Measurements from ENCODE around the gene GCN1.
"Not testable (repeated sequence)": the region's sequence is repeated elsewhere in the genome, so short reads cannot be mapped to it uniquely, and the experiment has no call there.

The GCN1 gene

GRCh38 chr12:120216742-120217605 is 22.5 kb upstream of the GCN1 start:
- Histone ChIP-seq H3K4me1 (ENCODE audit: control insufficient read depth, insufficient read depth, low read length) (peaks cover 5% of the 10 kb centered on the region), H3K4me3 (ENCODE audit: low read length) (no peak overlapping the region), H3K9me3 (ENCODE audit: control insufficient read depth, low read length) (no peaks in the 10 kb centered on the region), H3K9ac (ENCODE audit: low read length) (no peak overlapping the region), H3K27me3 (replicated peaks; ENCODE audit: control insufficient read depth, insufficient read depth, low read length) (no peaks in the 10 kb centered on the region), H3K36me3 (ENCODE audit: control insufficient read depth, insufficient read depth, low read length, severe bottlenecking) (peaks cover 87% of the 10 kb centered on the region)
- DNase-seq (ENCODE audit: low read depth) = no peak

GRCh38 chr12:120215766-120216735 is 21.5 kb upstream of the GCN1 start:
- Histone ChIP-seq H3K27me3 (replicated peaks; ENCODE audit: control insufficient read depth, insufficient read depth, low read length) (no peaks in the 10 kb centered on the region), H3K9me3 (ENCODE audit: control insufficient read depth, low read length) (no peaks in the 10 kb centered on the region), H3K4me1 (ENCODE audit: control insufficient read depth, insufficient read depth, low read length) (peaks cover 5% of the 10 kb centered on the region), H3K36me3 (ENCODE audit: control insufficient read depth, insufficient read depth, low read length, severe bottlenecking) (peaks cover 87% of the 10 kb centered on the region), H3K4me3 (ENCODE audit: low read length) (no peak overlapping the region), H3K9ac (ENCODE audit: low read length) (no peak overlapping the region)
- no peak for DNase-seq (ENCODE audit: low read depth)

GRCh38 chr12:120215357-120215735 is 20.8 kb upstream of the GCN1 start:
- no peak overlapping the region for H3K9ac ChIP-seq (ENCODE audit: low read length)
- no peak overlapping the region for H3K4me3 ChIP-seq (ENCODE audit: low read length)
- peaks cover 87% of the 10 kb centered on the region for H3K36me3 ChIP-seq (ENCODE audit: control insufficient read depth, insufficient read depth, low read length, severe bottlenecking)
- H3K4me1 ChIP-seq (ENCODE audit: control insufficient read depth, insufficient read depth, low read length) = peaks cover 5% of the 10 kb centered on the region
- no peaks in the 10 kb centered on the region for H3K9me3 ChIP-seq (ENCODE audit: control insufficient read depth, low read length)
- no peaks in the 10 kb centered on the region for H3K27me3 ChIP-seq (replicated peaks; ENCODE audit: control insufficient read depth, insufficient read depth, low read length)
- DNase-seq (ENCODE audit: low read depth) = no peak

GRCh38 chr12:120214626-120215356 is 20.3 kb upstream of the GCN1 start:
- no peak for DNase-seq (ENCODE audit: low read depth)
- Histone ChIP-seq H3K9ac (ENCODE audit: low read length) (no peak overlapping the region), H3K27me3 (replicated peaks; ENCODE audit: control insufficient read depth, insufficient read depth, low read length) (no peaks in the 10 kb centered on the region), H3K9me3 (ENCODE audit: control insufficient read depth, low read length) (no peaks in the 10 kb centered on the region), H3K4me1 (ENCODE audit: control insufficient read depth, insufficient read depth, low read length) (peaks cover 5% of the 10 kb centered on the region), H3K36me3 (ENCODE audit: control insufficient read depth, insufficient read depth, low read length, severe bottlenecking) (peaks cover 87% of the 10 kb centered on the region), H3K4me3 (ENCODE audit: low read length) (no peak overlapping the region)

- no peaks in the 10 kb centered on the region for H3K27me3 ChIP-seq (replicated peaks; ENCODE audit: control insufficient read depth, insufficient read depth, low read length)
- H3K9ac ChIP-seq (ENCODE audit: low read length) = no peak overlapping the region
- H3K4me1 ChIP-seq (ENCODE audit: control insufficient read depth, insufficient read depth, low read length) = peaks cover 5% of the 10 kb centered on the region
- no peak for DNase-seq (ENCODE audit: low read depth)
- peaks cover 79% of the 10 kb centered on the region for H3K36me3 ChIP-seq (ENCODE audit: control insufficient read depth, insufficient read depth, low read length, severe bottlenecking)
- H3K4me3 ChIP-seq (ENCODE audit: low read length) = no peak overlapping the region
- H3K9me3 ChIP-seq (ENCODE audit: control insufficient read depth, low read length) = no peaks in the 10 kb centered on the region
Observed at GRCh38 chr12:120213758-120214157, 19.2 kb upstream of the GCN1 start.

GRCh38 chr12:120213182-120213581 is 18.7 kb upstream of the GCN1 start:
- H3K36me3 ChIP-seq (ENCODE audit: control insufficient read depth, insufficient read depth, low read length, severe bottlenecking) = peaks cover 73% of the 10 kb centered on the region
- not testable (repeated sequence) for H3K27me3 ChIP-seq (replicated peaks; ENCODE audit: control insufficient read depth, insufficient read depth, low read length); H3K9ac ChIP-seq (ENCODE audit: low read length); DNase-seq (ENCODE audit: low read depth); H3K4me1 ChIP-seq (ENCODE audit: control insufficient read depth, insufficient read depth, low read length); H3K4me3 ChIP-seq (ENCODE audit: low read length); H3K9me3 ChIP-seq (ENCODE audit: control insufficient read depth, low read length)

- no peak for DNase-seq (ENCODE audit: low read depth)
- H3K4me3 ChIP-seq (ENCODE audit: low read length) = no peak overlapping the region
- H3K27me3 ChIP-seq (replicated peaks; ENCODE audit: control insufficient read depth, insufficient read depth, low read length) = no peaks in the 10 kb centered on the region
- peaks cover 5% of the 10 kb centered on the region for H3K4me1 ChIP-seq (ENCODE audit: control insufficient read depth, insufficient read depth, low read length)
- peaks cover 74% of the 10 kb centered on the region for H3K36me3 ChIP-seq (ENCODE audit: control insufficient read depth, insufficient read depth, low read length, severe bottlenecking)
- no peaks in the 10 kb centered on the region for H3K9me3 ChIP-seq (ENCODE audit: control insufficient read depth, low read length)
- H3K9ac ChIP-seq (ENCODE audit: low read length) = no peak overlapping the region
Observed at GRCh38 chr12:120212301-120212700, 17.8 kb upstream of the GCN1 start.

- H3K9me3 ChIP-seq (ENCODE audit: control insufficient read depth, low read length) = no peaks in the 10 kb centered on the region
- no peaks in the 10 kb centered on the region for H3K27me3 ChIP-seq (replicated peaks; ENCODE audit: control insufficient read depth, insufficient read depth, low read length)
- H3K4me3 ChIP-seq (ENCODE audit: low read length) = no peak overlapping the region
- peaks cover 5% of the 10 kb centered on the region for H3K4me1 ChIP-seq (ENCODE audit: control insufficient read depth, insufficient read depth, low read length)
- no peak for DNase-seq (ENCODE audit: low read depth)
- H3K9ac ChIP-seq (ENCODE audit: low read length) = no peak overlapping the region
- peaks cover 77% of the 10 kb centered on the region for H3K36me3 ChIP-seq (ENCODE audit: control insufficient read depth, insufficient read depth, low read length, severe bottlenecking)
Observed at GRCh38 chr12:120211904-120212283, 17.4 kb upstream of the GCN1 start.

GRCh38 chr12:120211243-120211903 is 16.9 kb upstream of the GCN1 start:
- Histone ChIP-seq H3K36me3 (ENCODE audit: control insufficient read depth, insufficient read depth, low read length, severe bottlenecking) (peaks cover 79% of the 10 kb centered on the region), H3K4me3 (ENCODE audit: low read length) (no peak overlapping the region), H3K9ac (ENCODE audit: low read length) (no peak overlapping the region), H3K4me1 (ENCODE audit: control insufficient read depth, insufficient read depth, low read length) (peaks cover 5% of the 10 kb centered on the region), H3K9me3 (ENCODE audit: control insufficient read depth, low read length) (no peaks in the 10 kb centered on the region), H3K27me3 (replicated peaks; ENCODE audit: control insufficient read depth, insufficient read depth, low read length) (no peaks in the 10 kb centered on the region)
- no peak for DNase-seq (ENCODE audit: low read depth)

GRCh38 chr12:120209851-120210250 is 15.3 kb upstream of the GCN1 start:
- Histone ChIP-seq H3K9ac (ENCODE audit: low read length) (no peak overlapping the region), H3K4me3 (ENCODE audit: low read length) (no peak overlapping the region), H3K27me3 (replicated peaks; ENCODE audit: control insufficient read depth, insufficient read depth, low read length) (no peaks in the 10 kb centered on the region), H3K36me3 (ENCODE audit: control insufficient read depth, insufficient read depth, low read length, severe bottlenecking) (peaks cover 70% of the 10 kb centered on the region), H3K4me1 (ENCODE audit: control insufficient read depth, insufficient read depth, low read length) (peaks cover 5% of the 10 kb centered on the region), H3K9me3 (ENCODE audit: control insufficient read depth, low read length) (no peaks in the 10 kb centered on the region)
- DNase-seq (ENCODE audit: low read depth) = no peak
